Colon (tissue), 2 donors: ENCODE results near the gene CCR3.

Experiments
- FAIRE-seq: peaks from 2 replicates; lab custom pipeline; 2012; peaks lifted over from hg19 to GRCh38; lab: Jason Lieb, UNC
- donor health status: control.
- donor health status: control.

CCR3 gene

GRCh38 chr3:46298871-46299607 lies 56.8 kb downstream of the CCR3 start:
- FAIRE-seq, result no peak

- FAIRE-seq, result no peak
Measured at GRCh38 chr3:46299608-46300460, 57.6 kb downstream of the CCR3 start.

- no peak for FAIRE-seq
Measured at GRCh38 chr3:46300461-46300789, 58.2 kb downstream of the CCR3 start.

GRCh38 chr3:46301122-46301835 lies 59.0 kb downstream of the CCR3 start:
- no peak for FAIRE-seq

GRCh38 chr3:46303240-46303639 lies 61.0 kb downstream of the CCR3 start:
- FAIRE-seq, result no peak

- FAIRE-seq, result no peak
Measured at GRCh38 chr3:46304739-46305138, 62.5 kb downstream of the CCR3 start.

GRCh38 chr3:46312991-46313390 lies 70.7 kb downstream of the CCR3 start:
- no peak for FAIRE-seq

GRCh38 chr3:46314517-46314916 lies 72.3 kb downstream of the CCR3 start:
- FAIRE-seq, result no peak

GRCh38 chr3:46316206-46316605 lies 73.9 kb downstream of the CCR3 start:
- FAIRE-seq, result no peak
